ENCODE results near the gene KCTD16. TPM values are rescaled to one million over a fixed set of nuclear protein-coding genes. Genes with fewer than 3 reads are reported as not detected.

KCTD16 gene
- total RNA-seq, 1 donor: under 0.01 TPM

GRCh38 chr5:144189800-144190429 lies 19.2 kb downstream of the KCTD16 start:
- Histone ChIP-seq H3K4me3 (ENCODE audit: low read length) (no peak overlapping the region), H3K4me1 (ENCODE audit: insufficient read depth, low read length) (peaks cover 47% of the 10 kb centered on the region), H3K27me3 (ENCODE audit: insufficient read depth, low read length) (no peaks in the 10 kb centered on the region), H3K9me3 (ENCODE audit: low read depth, low read length) (no peaks in the 10 kb centered on the region)

DNA sequence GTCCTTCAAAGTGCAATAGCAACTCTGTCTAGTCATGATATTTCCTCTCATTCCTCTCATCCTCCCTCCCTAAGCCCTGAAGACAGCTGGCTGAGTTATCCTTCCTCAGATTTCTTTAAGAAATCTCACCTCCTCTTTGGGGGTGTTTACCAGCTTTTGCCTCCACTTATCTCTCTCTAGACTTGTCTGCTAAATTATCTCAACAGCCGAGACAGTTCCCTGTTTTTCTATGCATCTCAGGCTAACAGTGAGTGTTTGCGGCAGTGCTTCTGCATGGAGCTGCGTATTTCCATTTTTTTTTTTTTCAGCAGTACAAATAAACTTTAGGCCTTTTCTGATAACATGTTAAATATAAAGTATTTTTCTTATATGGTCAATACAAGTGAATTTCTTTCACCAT lies 20.9 kb downstream of the KCTD16 start:
- H3K4me1 ChIP-seq (ENCODE audit: insufficient read depth, low read length): peaks cover 47% of the 10 kb centered on the region

GRCh38 chr5:144191998-144192397 lies 21.3 kb downstream of the KCTD16 start:
- H3K9me3 ChIP-seq (ENCODE audit: low read depth, low read length): no peaks in the 10 kb centered on the region
- H3K4me1 ChIP-seq (ENCODE audit: insufficient read depth, low read length): peaks cover 47% of the 10 kb centered on the region
- peaks cover 3% of the 10 kb centered on the region for H3K27me3 ChIP-seq (ENCODE audit: insufficient read depth, low read length)
- H3K4me3 ChIP-seq (ENCODE audit: low read length): no peak overlapping the region

More for the DNA sequence above, 20.9 kb downstream of the KCTD16 start:
- no peak overlapping the region for H3K4me3 ChIP-seq (ENCODE audit: low read length)
- H3K9me3 ChIP-seq (ENCODE audit: low read depth, low read length): no peaks in the 10 kb centered on the region
- H3K27me3 ChIP-seq (ENCODE audit: insufficient read depth, low read length): peaks cover 3% of the 10 kb centered on the region

DNA sequence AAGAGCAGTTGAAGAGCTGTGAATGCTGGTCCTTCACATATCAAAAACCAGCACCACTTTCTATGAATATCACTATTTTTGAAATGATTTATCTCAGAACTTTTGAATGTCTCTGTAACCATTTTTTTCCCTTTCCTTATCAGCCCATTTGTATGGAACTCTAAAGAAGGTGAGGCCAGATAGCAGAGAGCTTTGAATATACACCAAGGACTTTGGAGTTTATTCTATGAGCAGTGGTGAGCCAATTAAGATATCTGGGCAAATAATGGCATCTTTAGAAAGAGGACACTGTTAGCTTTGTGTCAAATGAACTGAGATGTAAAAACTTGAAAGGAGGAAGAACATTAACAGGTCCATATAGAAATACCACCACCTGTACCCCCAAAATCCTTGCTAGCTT lies 22.0 kb downstream of the KCTD16 start:
- peaks cover 3% of the 10 kb centered on the region for H3K27me3 ChIP-seq (ENCODE audit: insufficient read depth, low read length)
- H3K4me3 ChIP-seq (ENCODE audit: low read length): no peak overlapping the region
- peaks cover 41% of the 10 kb centered on the region for H3K4me1 ChIP-seq (ENCODE audit: insufficient read depth, low read length)
- H3K9me3 ChIP-seq (ENCODE audit: low read depth, low read length): no peaks in the 10 kb centered on the region

DNA sequence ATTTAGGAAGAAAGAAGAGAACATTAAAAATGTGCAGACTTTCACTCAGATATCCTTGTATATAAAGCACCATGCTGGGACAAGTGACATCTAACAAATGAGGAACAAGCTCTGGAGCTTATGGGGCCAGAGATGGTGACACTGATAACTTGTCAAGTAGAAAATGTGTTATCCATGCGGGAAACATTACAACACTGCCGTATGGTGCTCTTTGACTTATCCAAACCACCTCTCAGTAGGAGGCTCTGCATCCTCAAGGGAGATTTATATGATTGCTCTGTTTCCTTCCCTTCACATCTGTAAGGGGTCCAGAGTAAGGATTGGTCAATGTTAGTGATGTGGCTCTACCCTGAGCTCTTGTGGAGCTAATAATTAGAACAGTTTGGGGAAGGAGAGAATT lies 23.5 kb downstream of the KCTD16 start:
- Histone ChIP-seq H3K4me1 (ENCODE audit: insufficient read depth, low read length) (peaks cover 26% of the 10 kb centered on the region), H3K27me3 (ENCODE audit: insufficient read depth, low read length) (peaks cover 6% of the 10 kb centered on the region), H3K4me3 (ENCODE audit: low read length) (no peak overlapping the region), H3K9me3 (ENCODE audit: low read depth, low read length) (no peaks in the 10 kb centered on the region)

- H3K4me3 ChIP-seq (ENCODE audit: low read length): no peak overlapping the region
- H3K27me3 ChIP-seq (ENCODE audit: insufficient read depth, low read length): peaks cover 7% of the 10 kb centered on the region
- no peaks in the 10 kb centered on the region for H3K9me3 ChIP-seq (ENCODE audit: low read depth, low read length)
- peaks cover 14% of the 10 kb centered on the region for H3K4me1 ChIP-seq (ENCODE audit: insufficient read depth, low read length)
These were observed 24.8 kb downstream of the KCTD16 start for GRCh38 chr5:144195448-144195847.

GRCh38 chr5:144196612-144197011 lies 25.9 kb downstream of the KCTD16 start:
- Histone ChIP-seq H3K27me3 (ENCODE audit: insufficient read depth, low read length) (peaks cover 17% of the 10 kb centered on the region), H3K4me1 (ENCODE audit: insufficient read depth, low read length) (peaks cover 4% of the 10 kb centered on the region), H3K4me3 (ENCODE audit: low read length) (no peak overlapping the region), H3K9me3 (ENCODE audit: low read depth, low read length) (no peaks in the 10 kb centered on the region)

- peaks cover 21% of the 10 kb centered on the region for H3K27me3 ChIP-seq (ENCODE audit: insufficient read depth, low read length)
- no peaks in the 10 kb centered on the region for H3K9me3 ChIP-seq (ENCODE audit: low read depth, low read length)
- no peaks in the 10 kb centered on the region for H3K4me1 ChIP-seq (ENCODE audit: insufficient read depth, low read length)
- H3K4me3 ChIP-seq (ENCODE audit: low read length): no peak overlapping the region
These were observed 27.7 kb downstream of the KCTD16 start for GRCh38 chr5:144198386-144198785.

DNA sequence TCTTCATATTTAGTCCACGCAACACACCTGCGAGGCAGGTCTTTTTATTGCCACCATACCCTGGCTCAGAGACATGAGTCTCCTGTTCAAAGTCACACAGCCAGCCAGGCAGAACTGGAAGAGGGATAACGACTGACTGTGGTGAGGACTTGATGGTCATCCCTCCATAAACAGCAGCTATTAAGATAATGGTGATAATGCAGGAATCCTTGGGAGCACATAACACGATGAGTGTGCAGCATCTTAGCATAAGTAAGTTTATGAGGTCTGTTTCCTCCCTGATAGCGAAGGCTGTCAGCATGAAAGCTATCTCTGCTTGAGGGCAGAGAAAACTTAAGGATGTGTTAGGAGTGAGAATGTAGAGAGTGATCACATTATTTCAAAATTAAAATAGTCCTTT lies 30.9 kb downstream of the KCTD16 start:
- H3K4me1 ChIP-seq (ENCODE audit: insufficient read depth, low read length): no peaks in the 10 kb centered on the region
- peaks cover 44% of the 10 kb centered on the region for H3K27me3 ChIP-seq (ENCODE audit: insufficient read depth, low read length)
- H3K9me3 ChIP-seq (ENCODE audit: low read depth, low read length): no peaks in the 10 kb centered on the region
- H3K4me3 ChIP-seq (ENCODE audit: low read length): no peak overlapping the region

DNA sequence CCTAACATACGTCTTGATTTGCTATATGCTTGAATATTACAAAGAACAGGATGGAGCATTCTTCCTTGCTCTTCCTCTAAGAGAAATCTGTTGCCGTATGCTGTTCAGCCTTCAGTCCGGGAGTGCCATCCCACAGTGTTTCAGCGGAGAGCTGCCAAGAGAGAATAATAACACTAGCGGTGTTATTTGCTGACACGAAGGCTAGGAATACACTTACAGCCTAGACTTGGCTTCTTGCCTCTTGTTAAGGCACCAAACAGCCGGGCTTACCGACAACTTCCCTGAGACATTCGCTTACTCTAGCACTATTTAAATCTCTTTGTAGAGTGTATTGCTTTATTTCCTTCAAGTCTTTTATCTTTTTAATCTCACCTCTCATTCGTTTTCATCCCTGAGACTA lies 31.4 kb downstream of the KCTD16 start:
- Histone ChIP-seq H3K4me1 (ENCODE audit: insufficient read depth, low read length) (no peaks in the 10 kb centered on the region), H3K9me3 (ENCODE audit: low read depth, low read length) (no peaks in the 10 kb centered on the region), H3K27me3 (ENCODE audit: insufficient read depth, low read length) (peaks cover 49% of the 10 kb centered on the region), H3K4me3 (ENCODE audit: low read length) (no peak overlapping the region)

DNA sequence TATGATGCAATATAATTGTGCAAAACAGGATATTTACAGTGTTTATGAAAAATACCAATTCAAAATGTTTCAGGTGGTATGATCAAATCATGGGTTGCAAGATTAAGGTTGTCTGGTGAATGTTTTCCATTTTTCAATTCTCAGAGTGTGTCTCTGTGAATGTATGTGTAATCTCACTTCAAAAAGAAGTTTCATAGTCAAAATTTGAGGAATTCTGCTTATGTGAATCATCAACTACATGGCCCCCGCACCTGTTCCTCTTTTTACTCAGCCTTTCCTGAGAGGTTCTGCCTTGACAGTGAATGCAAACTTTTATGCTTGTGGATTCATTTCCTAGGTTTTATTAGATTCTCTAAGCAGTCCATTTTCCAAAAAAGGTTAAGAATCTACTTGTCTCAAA lies 32.1 kb downstream of the KCTD16 start:
- H3K27me3 ChIP-seq (ENCODE audit: insufficient read depth, low read length): peaks cover 52% of the 10 kb centered on the region
- no peaks in the 10 kb centered on the region for H3K4me1 ChIP-seq (ENCODE audit: insufficient read depth, low read length)
- no peaks in the 10 kb centered on the region for H3K9me3 ChIP-seq (ENCODE audit: low read depth, low read length)
- no peak overlapping the region for H3K4me3 ChIP-seq (ENCODE audit: low read length)

DNA sequence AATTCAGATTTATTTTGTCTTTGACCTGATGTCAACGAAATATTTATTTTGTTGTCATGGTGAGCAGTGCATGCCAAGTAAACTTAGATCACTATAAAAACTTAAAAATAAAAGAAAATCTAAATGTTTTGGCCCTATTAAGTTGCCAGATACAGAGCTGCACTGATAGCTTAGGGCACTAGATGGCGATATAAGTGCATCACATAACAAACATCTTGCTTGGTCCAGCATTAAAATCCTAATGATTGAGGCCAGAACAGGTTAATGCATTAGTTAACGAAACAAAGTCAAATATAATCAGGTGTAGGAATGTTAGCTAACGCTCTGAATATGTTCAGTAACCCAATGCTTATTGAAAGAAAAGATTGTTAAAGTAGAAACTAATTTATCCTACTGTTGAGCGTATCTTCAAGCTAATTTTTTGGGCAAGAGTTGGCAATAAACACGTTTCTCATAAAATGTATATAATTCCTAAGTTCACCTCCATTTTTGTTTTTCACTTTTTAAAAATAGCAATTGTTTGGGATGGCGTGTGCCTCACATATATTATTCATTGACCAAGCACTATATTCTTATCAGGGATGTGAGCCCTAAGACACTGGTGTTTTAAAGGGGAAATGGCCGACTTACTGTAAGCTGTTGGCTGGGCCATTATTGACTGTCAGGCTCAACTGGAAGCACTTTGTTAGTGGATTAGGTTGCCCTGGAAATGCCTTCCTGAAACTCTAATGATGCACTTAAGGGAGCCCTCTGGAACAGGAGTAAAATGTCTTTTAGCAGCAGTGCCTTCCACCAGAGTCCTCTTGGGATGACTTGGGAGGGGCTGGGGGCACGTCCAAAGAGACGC lies 33.3 kb downstream of the KCTD16 start:
- no peaks in the 10 kb centered on the region for H3K9me3 ChIP-seq (ENCODE audit: low read depth, low read length)
- peaks cover 55% of the 10 kb centered on the region for H3K27me3 ChIP-seq (ENCODE audit: insufficient read depth, low read length)
- no peak overlapping the region for H3K4me3 ChIP-seq (ENCODE audit: low read length)
- H3K4me1 ChIP-seq (ENCODE audit: insufficient read depth, low read length): no peaks in the 10 kb centered on the region

GRCh38 chr5:144205141-144205551 lies 34.5 kb downstream of the KCTD16 start:
- peaks cover 55% of the 10 kb centered on the region for H3K27me3 ChIP-seq (ENCODE audit: insufficient read depth, low read length)
- no peaks in the 10 kb centered on the region for H3K9me3 ChIP-seq (ENCODE audit: low read depth, low read length)
- no peaks in the 10 kb centered on the region for H3K4me1 ChIP-seq (ENCODE audit: insufficient read depth, low read length)
- no peak overlapping the region for H3K4me3 ChIP-seq (ENCODE audit: low read length)

DNA sequence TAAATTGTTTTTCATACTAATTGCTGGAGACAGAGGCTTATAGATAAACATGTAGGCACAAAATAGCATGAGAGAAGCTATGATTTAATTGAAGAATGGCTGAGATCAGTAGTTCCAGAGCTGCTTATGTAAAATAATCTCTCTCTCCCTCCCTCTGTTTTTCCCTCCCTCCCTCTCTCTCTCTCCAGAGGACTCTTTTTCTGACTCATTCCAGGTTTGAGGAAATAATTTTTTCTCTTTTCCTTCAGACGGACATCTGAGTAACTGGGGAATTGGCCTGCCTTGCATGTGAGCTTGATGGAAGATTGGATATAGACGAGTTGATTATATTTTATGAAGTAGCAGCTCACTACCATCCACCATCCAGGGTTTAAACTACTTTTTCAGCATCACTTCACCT lies 35.5 kb downstream of the KCTD16 start:
- Histone ChIP-seq H3K27me3 (ENCODE audit: insufficient read depth, low read length) (peaks cover 55% of the 10 kb centered on the region), H3K4me3 (ENCODE audit: low read length) (no peak overlapping the region), H3K9me3 (ENCODE audit: low read depth, low read length) (no peaks in the 10 kb centered on the region), H3K4me1 (ENCODE audit: insufficient read depth, low read length) (no peaks in the 10 kb centered on the region)

DNA sequence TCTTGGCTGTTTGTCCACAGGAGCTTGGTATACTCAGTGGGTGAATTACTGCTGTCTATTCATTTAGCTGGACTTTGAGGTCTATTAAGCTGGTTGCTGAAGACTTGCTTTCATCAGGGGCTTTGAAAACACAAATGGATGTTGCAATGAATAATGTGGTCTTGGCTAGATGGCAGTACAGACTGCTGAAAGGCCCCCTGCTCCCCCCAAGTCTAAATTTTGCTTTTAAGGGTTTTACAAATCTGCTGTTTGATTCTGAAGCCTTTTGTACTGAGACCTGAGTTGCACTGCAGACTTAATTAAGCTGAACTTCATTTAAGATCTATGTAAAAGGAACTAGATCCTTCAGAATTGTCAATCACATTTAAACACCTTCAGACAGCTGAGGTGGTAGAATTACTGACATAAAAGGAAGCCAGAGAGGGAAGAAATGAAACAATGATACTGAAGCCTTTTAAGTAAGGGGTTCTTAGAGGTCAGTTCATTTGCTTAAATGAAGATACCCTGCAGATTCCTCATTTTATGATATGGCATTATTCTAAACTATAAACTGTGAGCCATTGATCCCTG lies 37.3 kb downstream of the KCTD16 start:
- H3K27me3 ChIP-seq (ENCODE audit: insufficient read depth, low read length): peaks cover 52% of the 10 kb centered on the region
- no peak overlapping the region for H3K4me3 ChIP-seq (ENCODE audit: low read length)
- H3K9me3 ChIP-seq (ENCODE audit: low read depth, low read length): no peaks in the 10 kb centered on the region
- H3K4me1 ChIP-seq (ENCODE audit: insufficient read depth, low read length): no peaks in the 10 kb centered on the region
